ENCODE data around the gene ESRP2.
A peak's percentile ranks its signal among the peaks of the same experiment; 100 is the strongest.

ESRP2 gene

GRCh38 chr16:68257906-68258800, 22.2 kb upstream of the ESRP2 start:
- Histone ChIP-seq H3K27me3 (ENCODE audit: control insufficient read depth, insufficient read depth, low read length) (no peaks in the 10 kb centered on the region), H3K9me3 (ENCODE audit: control insufficient read depth, insufficient read depth, low read length) (no peaks in the 10 kb centered on the region), H3K36me3 (ENCODE audit: control insufficient read depth, insufficient read depth, low read length) (peaks cover 15% of the 10 kb centered on the region), H3K4me3 (ENCODE audit: low read depth, low read length) (no peak overlapping the region), H3K9ac (ENCODE audit: low read depth, low read length) (no peak overlapping the region), H3K4me1 (ENCODE audit: control insufficient read depth, insufficient read depth, low read length) (no peaks in the 10 kb centered on the region)

- Histone ChIP-seq H3K9me3 (ENCODE audit: control insufficient read depth, insufficient read depth, low read length) (no peaks in the 10 kb centered on the region), H3K36me3 (ENCODE audit: control insufficient read depth, insufficient read depth, low read length) (peaks cover 15% of the 10 kb centered on the region), H3K4me3 (ENCODE audit: low read depth, low read length) (no peak overlapping the region), H3K27me3 (ENCODE audit: control insufficient read depth, insufficient read depth, low read length) (no peaks in the 10 kb centered on the region), H3K4me1 (ENCODE audit: control insufficient read depth, insufficient read depth, low read length) (no peaks in the 10 kb centered on the region), H3K9ac (ENCODE audit: low read depth, low read length) (no peak overlapping the region)
Measured at GRCh38 chr16:68257251-68257905, 21.5 kb upstream of the ESRP2 start.

- Histone ChIP-seq H3K9me3 (ENCODE audit: control insufficient read depth, insufficient read depth, low read length) (no peaks in the 10 kb centered on the region), H3K4me3 (ENCODE audit: low read depth, low read length) (no peak overlapping the region), H3K27me3 (ENCODE audit: control insufficient read depth, insufficient read depth, low read length) (no peaks in the 10 kb centered on the region), H3K36me3 (ENCODE audit: control insufficient read depth, insufficient read depth, low read length) (peaks cover 15% of the 10 kb centered on the region), H3K4me1 (ENCODE audit: control insufficient read depth, insufficient read depth, low read length) (no peaks in the 10 kb centered on the region), H3K9ac (ENCODE audit: low read depth, low read length) (no peak overlapping the region)
Measured at GRCh38 chr16:68255712-68256111, 19.8 kb upstream of the ESRP2 start.

- peaks cover 2% of the 10 kb centered on the region for H3K36me3 ChIP-seq (ENCODE audit: control insufficient read depth, insufficient read depth, low read length)
- no peak overlapping the region for H3K9ac ChIP-seq (ENCODE audit: low read depth, low read length)
- no peaks in the 10 kb centered on the region for H3K27me3 ChIP-seq (ENCODE audit: control insufficient read depth, insufficient read depth, low read length)
- H3K4me3 ChIP-seq (ENCODE audit: low read depth, low read length): no peak overlapping the region
- H3K9me3 ChIP-seq (ENCODE audit: control insufficient read depth, insufficient read depth, low read length): no peaks in the 10 kb centered on the region
- no peaks in the 10 kb centered on the region for H3K4me1 ChIP-seq (ENCODE audit: control insufficient read depth, insufficient read depth, low read length)
Measured at GRCh38 chr16:68253721-68254120, 17.8 kb upstream of the ESRP2 start.

- Histone ChIP-seq H3K9ac (ENCODE audit: low read depth, low read length) (no peak overlapping the region), H3K27me3 (ENCODE audit: control insufficient read depth, insufficient read depth, low read length) (no peaks in the 10 kb centered on the region), H3K9me3 (ENCODE audit: control insufficient read depth, insufficient read depth, low read length) (no peaks in the 10 kb centered on the region), H3K4me3 (ENCODE audit: low read depth, low read length) (no peak overlapping the region), H3K4me1 (ENCODE audit: control insufficient read depth, insufficient read depth, low read length) (no peaks in the 10 kb centered on the region), H3K36me3 (ENCODE audit: control insufficient read depth, insufficient read depth, low read length) (peaks cover 2% of the 10 kb centered on the region)
Measured at GRCh38 chr16:68252383-68252782, 16.5 kb upstream of the ESRP2 start.

GRCh38 chr16:68251832-68252231, 15.9 kb upstream of the ESRP2 start:
- Histone ChIP-seq H3K9me3 (ENCODE audit: control insufficient read depth, insufficient read depth, low read length) (no peaks in the 10 kb centered on the region), H3K4me3 (ENCODE audit: low read depth, low read length) (no peak overlapping the region), H3K36me3 (ENCODE audit: control insufficient read depth, insufficient read depth, low read length) (peaks cover 2% of the 10 kb centered on the region), H3K4me1 (ENCODE audit: control insufficient read depth, insufficient read depth, low read length) (no peaks in the 10 kb centered on the region), H3K27me3 (ENCODE audit: control insufficient read depth, insufficient read depth, low read length) (no peaks in the 10 kb centered on the region), H3K9ac (ENCODE audit: low read depth, low read length) (no peak overlapping the region)

- Histone ChIP-seq H3K36me3 (ENCODE audit: control insufficient read depth, insufficient read depth, low read length) (peaks cover 2% of the 10 kb centered on the region), H3K9me3 (ENCODE audit: control insufficient read depth, insufficient read depth, low read length) (no peaks in the 10 kb centered on the region), H3K4me3 (ENCODE audit: low read depth, low read length) (no peak overlapping the region), H3K9ac (ENCODE audit: low read depth, low read length) (no peak overlapping the region), H3K27me3 (ENCODE audit: control insufficient read depth, insufficient read depth, low read length) (peaks cover 4% of the 10 kb centered on the region), H3K4me1 (ENCODE audit: control insufficient read depth, insufficient read depth, low read length) (peaks cover 3% of the 10 kb centered on the region)
Measured at GRCh38 chr16:68250951-68251350, 15.0 kb upstream of the ESRP2 start.

- no peak overlapping the region for H3K4me3 ChIP-seq (ENCODE audit: low read depth, low read length)
- H3K36me3 ChIP-seq (ENCODE audit: control insufficient read depth, insufficient read depth, low read length): no peaks in the 10 kb centered on the region
- peaks cover 6% of the 10 kb centered on the region for H3K4me1 ChIP-seq (ENCODE audit: control insufficient read depth, insufficient read depth, low read length)
- H3K9ac ChIP-seq (ENCODE audit: low read depth, low read length): no peak overlapping the region
- no peaks in the 10 kb centered on the region for H3K9me3 ChIP-seq (ENCODE audit: control insufficient read depth, insufficient read depth, low read length)
- peaks cover 9% of the 10 kb centered on the region for H3K27me3 ChIP-seq (ENCODE audit: control insufficient read depth, insufficient read depth, low read length)
Measured at GRCh38 chr16:68249371-68249770, 13.4 kb upstream of the ESRP2 start.

- H3K27me3 ChIP-seq (ENCODE audit: control insufficient read depth, insufficient read depth, low read length): peaks cover 12% of the 10 kb centered on the region
- no peak overlapping the region for H3K4me3 ChIP-seq (ENCODE audit: low read depth, low read length)
- H3K36me3 ChIP-seq (ENCODE audit: control insufficient read depth, insufficient read depth, low read length): no peaks in the 10 kb centered on the region
- H3K9ac ChIP-seq (ENCODE audit: low read depth, low read length): no peak overlapping the region
- peaks cover 6% of the 10 kb centered on the region for H3K4me1 ChIP-seq (ENCODE audit: control insufficient read depth, insufficient read depth, low read length)
- H3K9me3 ChIP-seq (ENCODE audit: control insufficient read depth, insufficient read depth, low read length): no peaks in the 10 kb centered on the region
Measured at GRCh38 chr16:68247932-68248331, 12.0 kb upstream of the ESRP2 start.

- Histone ChIP-seq H3K9ac (ENCODE audit: low read depth, low read length) (no peak overlapping the region), H3K27me3 (ENCODE audit: control insufficient read depth, insufficient read depth, low read length) (peaks cover 12% of the 10 kb centered on the region), H3K4me1 (ENCODE audit: control insufficient read depth, insufficient read depth, low read length) (peaks cover 6% of the 10 kb centered on the region), H3K36me3 (ENCODE audit: control insufficient read depth, insufficient read depth, low read length) (no peaks in the 10 kb centered on the region), H3K4me3 (ENCODE audit: low read depth, low read length) (no peak overlapping the region), H3K9me3 (ENCODE audit: control insufficient read depth, insufficient read depth, low read length) (no peaks in the 10 kb centered on the region)
Measured at GRCh38 chr16:68247400-68247799, 11.5 kb upstream of the ESRP2 start.

GRCh38 chr16:68246666-68247065, 10.7 kb upstream of the ESRP2 start:
- Histone ChIP-seq H3K9me3 (ENCODE audit: control insufficient read depth, insufficient read depth, low read length) (no peaks in the 10 kb centered on the region), H3K4me1 (ENCODE audit: control insufficient read depth, insufficient read depth, low read length) (peaks cover 6% of the 10 kb centered on the region), H3K4me3 (ENCODE audit: low read depth, low read length) (no peak overlapping the region), H3K27me3 (ENCODE audit: control insufficient read depth, insufficient read depth, low read length) (peaks cover 12% of the 10 kb centered on the region), H3K36me3 (ENCODE audit: control insufficient read depth, insufficient read depth, low read length) (no peaks in the 10 kb centered on the region), H3K9ac (ENCODE audit: low read depth, low read length) (no peak overlapping the region)

GRCh38 chr16:68246121-68246520, 10.2 kb upstream of the ESRP2 start:
- H3K4me3 ChIP-seq (ENCODE audit: low read depth, low read length): peak overlapping the region; percentile 85
- H3K9me3 ChIP-seq (ENCODE audit: control insufficient read depth, insufficient read depth, low read length): no peaks in the 10 kb centered on the region
- peaks cover 6% of the 10 kb centered on the region for H3K4me1 ChIP-seq (ENCODE audit: control insufficient read depth, insufficient read depth, low read length)
- no peaks in the 10 kb centered on the region for H3K36me3 ChIP-seq (ENCODE audit: control insufficient read depth, insufficient read depth, low read length)
- H3K27me3 ChIP-seq (ENCODE audit: control insufficient read depth, insufficient read depth, low read length): peaks cover 12% of the 10 kb centered on the region
- H3K9ac ChIP-seq (ENCODE audit: low read depth, low read length): no peak overlapping the region

Measured in iPS-15b (cell line).